AG20443 (cell line): ENCODE measurements around the gene SPATA12.
"Not testable (repeated sequence)": the region's sequence is repeated elsewhere in the genome, so short reads cannot be mapped to it uniquely, and the experiment has no call there.

ENCODE experiments used
- DNase-seq: peaks from one replicate; pipeline ENCODE4 v3.0.0; 2012; ENCODE audit warnings: low spot score, mixed read lengths

SPATA12 gene

GRCh38 chr3:57083266-57083995 lies 23.0 kb downstream of the SPATA12 start:
- not testable (repeated sequence) for DNase-seq

- no peak for DNase-seq
Observed at GRCh38 chr3:57085211-57085610, 24.7 kb downstream of the SPATA12 start.

- no peak for DNase-seq
Observed at GRCh38 chr3:57086201-57086600, 25.7 kb downstream of the SPATA12 start.

GRCh38 chr3:57087361-57088092 lies 27.1 kb downstream of the SPATA12 start:
- DNase-seq: no peak

GRCh38 chr3:57088503-57088902 lies 28.0 kb downstream of the SPATA12 start:
- DNase-seq: no peak

- no peak for DNase-seq
Observed at GRCh38 chr3:57089043-57089442, 28.6 kb downstream of the SPATA12 start.

- peak; percentile 32 for DNase-seq
Observed at GRCh38 chr3:57091521-57092273, 31.2 kb downstream of the SPATA12 start.

GRCh38 chr3:57093489-57093888 lies 33.0 kb downstream of the SPATA12 start:
- no peak for DNase-seq

- no peak for DNase-seq
Observed at GRCh38 chr3:57093971-57094535, 33.6 kb downstream of the SPATA12 start.

GRCh38 chr3:57094575-57094974 lies 34.1 kb downstream of the SPATA12 start:
- peak; percentile 40 for DNase-seq

- no peak for DNase-seq
Observed at GRCh38 chr3:57095363-57095762, 34.9 kb downstream of the SPATA12 start.

GRCh38 chr3:57097536-57097935 lies 37.1 kb downstream of the SPATA12 start:
- DNase-seq: no peak

GRCh38 chr3:57098418-57099310 lies 38.2 kb downstream of the SPATA12 start:
- no peak for DNase-seq

GRCh38 chr3:57100046-57100695 lies 39.7 kb downstream of the SPATA12 start:
- DNase-seq: peak; percentile 81

- DNase-seq: no peak
Observed at GRCh38 chr3:57105585-57105984, 45.1 kb downstream of the SPATA12 start.

GRCh38 chr3:57108684-57109083 lies 48.2 kb downstream of the SPATA12 start:
- no peak for DNase-seq

- no peak for DNase-seq
Observed at GRCh38 chr3:57109437-57110199, 49.2 kb downstream of the SPATA12 start.

- no peak for DNase-seq
Observed at GRCh38 chr3:57110214-57110613, 49.8 kb downstream of the SPATA12 start.

GRCh38 chr3:57110798-57111197 lies 50.3 kb downstream of the SPATA12 start:
- no peak for DNase-seq

- no peak for DNase-seq
Observed at GRCh38 chr3:57112206-57112605, 51.7 kb downstream of the SPATA12 start.
